Measurements from ENCODE around the gene TMTC3. TPM values are rescaled to one million over a fixed set of nuclear protein-coding genes. Genes with fewer than 3 reads are reported as not detected.

The TMTC3 gene
- total and polyA plus RNA-seq, 2 of the 8 experiments (the other 6 are each of a cell fraction or from before 2014, with no cell fraction given), result 7.0 to 45.1 TPM

- TF ChIP-seq CHD7 (IDR thresholded peaks at IDR 0.05; ENCODE audit: insufficient replicate concordance, low read length), result no peak
- no peak for TF ChIP-seq CHD2 (IDR thresholded peaks at IDR 0.05; ENCODE audit: low read length)
- no peak for TF ChIP-seq TAF7 (optimal IDR thresholded peaks at IDR 0.05; ENCODE audit: borderline replicate concordance, low read depth, low read length)
- no peak for TF ChIP-seq ZNF274 (IDR thresholded peaks at IDR 0.05; ENCODE audit: borderline replicate concordance, extremely low read depth, low read length)
- TF ChIP-seq RBBP5 (IDR thresholded peaks at IDR 0.05; ENCODE audit: borderline replicate concordance, low read depth, low read length), result no peak
Measured at GRCh38 chr12:88187571-88187970, 45.5 kb downstream of the TMTC3 start (continued).

Measured in H1 (cell line).